Measurements from ENCODE around the gene MXRA8.
"Not testable (repeated sequence)": the region's sequence is repeated elsewhere in the genome, so short reads cannot be mapped to it uniquely, and the experiment has no call there.

Gene MXRA8

GRCh38 chr1:1324084-1324523 is 34.3 kb downstream of the MXRA8 start:
- no peak for DNase-seq (ENCODE audit: low read depth in 1 of 2, low spot score in 1 of 2)

GRCh38 chr1:1322952-1323351 is 35.4 kb downstream of the MXRA8 start:
- DNase-seq (ENCODE audit: low read depth in 1 of 2, low spot score in 1 of 2) = no peak

- no peak for DNase-seq (ENCODE audit: low read depth in 1 of 2, low spot score in 1 of 2)
These were observed 35.9 kb downstream of the MXRA8 start for GRCh38 chr1:1322418-1322817.

GRCh38 chr1:1321477-1321876 is 36.9 kb downstream of the MXRA8 start:
- DNase-seq (ENCODE audit: low read depth in 1 of 2, low spot score in 1 of 2) = no peak

- no peak for DNase-seq (ENCODE audit: low read depth in 1 of 2, low spot score in 1 of 2)
These were observed 37.5 kb downstream of the MXRA8 start for GRCh38 chr1:1320666-1321448.

GRCh38 chr1:1319646-1319941 is 38.8 kb downstream of the MXRA8 start:
- no peak for DNase-seq (ENCODE audit: low read depth in 1 of 2, low spot score in 1 of 2)

- DNase-seq (ENCODE audit: low read depth in 1 of 2, low spot score in 1 of 2) = no peak
These were observed 39.3 kb downstream of the MXRA8 start for GRCh38 chr1:1318777-1319645.

GRCh38 chr1:1318131-1318652 is 40.2 kb downstream of the MXRA8 start:
- DNase-seq (ENCODE audit: low read depth in 1 of 2, low spot score in 1 of 2) = no peak

- no peak for DNase-seq (ENCODE audit: low read depth in 1 of 2, low spot score in 1 of 2)
These were observed 40.9 kb downstream of the MXRA8 start for GRCh38 chr1:1317420-1317819.

- DNase-seq (ENCODE audit: low read depth in 1 of 2, low spot score in 1 of 2) = not testable (repeated sequence)
These were observed 42.2 kb downstream of the MXRA8 start for GRCh38 chr1:1316199-1316598.

- DNase-seq (ENCODE audit: low read depth in 1 of 2, low spot score in 1 of 2) = no peak
These were observed 42.9 kb downstream of the MXRA8 start for GRCh38 chr1:1315435-1315954.

GRCh38 chr1:1314678-1315335 is 43.5 kb downstream of the MXRA8 start:
- DNase-seq (ENCODE audit: low read depth in 1 of 2, low spot score in 1 of 2) = no peak

- DNase-seq (ENCODE audit: low read depth in 1 of 2, low spot score in 1 of 2) = no peak
These were observed 44.1 kb downstream of the MXRA8 start for GRCh38 chr1:1314237-1314586.

- DNase-seq (ENCODE audit: low read depth in 1 of 2, low spot score in 1 of 2) = no peak
These were observed 44.7 kb downstream of the MXRA8 start for GRCh38 chr1:1313500-1314236.

- DNase-seq (ENCODE audit: low read depth in 1 of 2, low spot score in 1 of 2) = no peak
These were observed 45.7 kb downstream of the MXRA8 start for GRCh38 chr1:1312450-1313314.

- no peak for DNase-seq (ENCODE audit: low read depth in 1 of 2, low spot score in 1 of 2)
These were observed 46.9 kb downstream of the MXRA8 start for GRCh38 chr1:1311107-1312104.

- DNase-seq (ENCODE audit: low read depth in 1 of 2, low spot score in 1 of 2) = no peak
These were observed 47.8 kb downstream of the MXRA8 start for GRCh38 chr1:1310476-1311053.

- DNase-seq (ENCODE audit: low read depth in 1 of 2, low spot score in 1 of 2) = no peak
These were observed 48.3 kb downstream of the MXRA8 start for GRCh38 chr1:1310109-1310385.

Measured in activated T-helper 1 cell treated with anti-CD3 and anti-CD28 coated beads, Interleukin-2, amount 50 U/mL, for 16 hours (primary cell).